K562 (cell line): ENCODE data around the gene CSNK1G1. TPM values are rescaled to one million over a fixed set of nuclear protein-coding genes. Genes with fewer than 3 reads are reported as not detected.

Source experiments
- BACH1 ChIP-seq: fragments of 200-800 bp; sonication (Bioruptor generic); IDR thresholded peaks from 2 replicates; pipeline ENCODE4 v1.6.1; 2016; ENCODE audit warnings: missing genetic modification characterization, missing compliant biosample characterization
- CHD4 ChIP-seq: fragments of 200-600 bp; sonication (generic); IDR thresholded peaks from 3 replicates; pipeline ENCODE4 v1.6.1; 2012; ENCODE audit warnings: low read depth, mild to moderate bottlenecking, mixed read lengths, low read length, inconsistent platforms; ENCODE audit not compliant: insufficient read depth, insufficient replicate concordance, poor library complexity, severe bottlenecking
- GTF2A2 ChIP-seq: IDR thresholded peaks from 2 replicates; pipeline ENCODE4 v1.6.1; 2016; ENCODE audit warnings: mild to moderate bottlenecking, missing genetic modification characterization, missing compliant biosample characterization
- LEF1 ChIP-seq: fragments of 450-650 bp; IDR thresholded peaks from 2 replicates; pipeline ENCODE4 v1.6.1; 2016; ENCODE audit warnings: mild to moderate bottlenecking
- MYBL2 ChIP-seq, 2 experiments: fragments of 450-650 bp in 1 of 2; sonication (generic) in 1 of 2; formaldehyde crosslinking in 1 of 2; IDR thresholded peaks; 2 replicates each; pipeline versions ENCODE4 v1.6.1 to v1.8.1; 2017 to 2022; ENCODE audit warnings: borderline replicate concordance in 1 of 2, inconsistent platforms in 1 of 2, low read depth in 1 of 2, mild to moderate bottlenecking in 1 of 2, missing genetic modification reagents in 1 of 2, moderate library complexity in 1 of 2
- NFIX ChIP-seq: fragments of 250-450 bp; sonication (Bioruptor Pico); IDR thresholded peaks from 2 replicates; pipeline ENCODE4 v1.4.0; 2020; ENCODE audit warnings: low read depth, mild to moderate bottlenecking, moderate library complexity
- POLR2A ChIP-seq: fragments of 450-650 bp; conservative IDR thresholded peaks from 2 replicates; pipeline ENCODE4 v1.6.1; 2016
- PTBP1 ChIP-seq: fragments of 200-400 bp; formaldehyde crosslinking; IDR thresholded peaks from 2 replicates; pipeline ENCODE4 v1.6.1; 2017; ENCODE audit warnings: low read depth, low read length
- RBFOX2 ChIP-seq: fragments of 200-400 bp; formaldehyde crosslinking; IDR thresholded peaks from 2 replicates; pipeline ENCODE4 v1.6.1; 2017; ENCODE audit warnings: low read depth, mild to moderate bottlenecking, low read length, moderate library complexity
- RFX1 ChIP-seq: fragments of 450-650 bp; IDR thresholded peaks from 2 replicates; pipeline ENCODE4 v1.6.1; 2016; ENCODE audit warnings: mild to moderate bottlenecking, moderate library complexity
- SIRT6 ChIP-seq: IDR thresholded peaks from one replicate; pipeline ENCODE4 v1.6.1; 2012; ENCODE audit warnings: low read depth, mild to moderate bottlenecking, control low read depth, inconsistent platforms, low read length, moderate library complexity
- SLC30A9 ChIP-seq: fragments of 250-450 bp; sonication (Bioruptor Pico); IDR thresholded peaks from 2 replicates; pipeline ENCODE4 v1.8.0; 2022; ENCODE audit warnings: mild to moderate bottlenecking, moderate library complexity
- SRSF1 ChIP-seq: fragments of 200-400 bp; formaldehyde crosslinking; IDR thresholded peaks from 2 replicates; pipeline ENCODE4 v1.6.1; 2017; ENCODE audit warnings: mild to moderate bottlenecking, low read depth, low read length, moderate library complexity
- WHSC1 ChIP-seq: IDR thresholded peaks from one replicate; pipeline ENCODE4 v1.6.1; 2012; ENCODE audit warnings: low read length, control low read depth, inconsistent platforms
- ZFP36 ChIP-seq: fragments of 150-350 bp; IDR thresholded peaks from 2 replicates; pipeline ENCODE4 v1.6.1; 2018; ENCODE audit warnings: low read length, low read depth; ENCODE audit not compliant: partially characterized antibody
- ZNF143 ChIP-seq: sonication (generic); formaldehyde crosslinking; IDR thresholded peaks from 2 replicates; pipeline ENCODE4 v1.9.0; 2022; ENCODE audit warnings: mild to moderate bottlenecking, missing genetic modification reagents
- ZNF239 ChIP-seq: fragments of 250-450 bp; sonication (Bioruptor Pico); IDR thresholded peaks from 2 replicates; pipeline ENCODE4 v1.4.0; 2020; ENCODE audit warnings: mild to moderate bottlenecking
- ZNF551 ChIP-seq: fragments of 250-450 bp; sonication (Bioruptor Pico); IDR thresholded peaks from 2 replicates; pipeline ENCODE4 v1.5.0; 2021; ENCODE audit warnings: mild to moderate bottlenecking, moderate library complexity
- ZNF77 ChIP-seq: fragments of 250-450 bp; sonication (Bioruptor Pico); IDR thresholded peaks from 2 replicates; pipeline ENCODE4 v1.5.0; 2020
- polyA plus RNA-seq, 8 experiments: library from polyadenylated mRNA; depleted of rRNA in 4 of 8; stranded (reverse) in 5 of 8; unstranded in 3 of 8; fragments of >200 nt; fragmentation: Nextera tagmentation in 2 of 8; fragmentation: Illumina TruSeq in 1 of 8; extraction: Ambion mirVana in 2 of 8; extraction: Trizol in 1 of 8; gene quantifications; 2 replicates each; pipeline versions ENCODE4 v1.2.1 to v1.2.3, GENCODE V29; 2011 to 2014; ENCODE audit warnings: inconsistent platforms in 1 of 8, missing spikeins in 1 of 8
- total RNA-seq, 7 experiments: library from RNA; depleted of rRNA in 6 of 7; stranded (reverse); fragments of >200 nt in 6 of 7; fragmentation: Illumina TruSeq in 2 of 7; extraction: Trizol in 2 of 7; gene quantifications; 2 replicates each; pipeline versions ENCODE4 v1.2.1 to v1.2.3, GENCODE V29; 2011 to 2021; ENCODE audit warnings: low replicate concordance in 1 of 7
- TF ChIP-seq, protein P1 (sequence below): fragments of 450-650 bp; conservative IDR thresholded peaks from 2 replicates; pipeline ENCODE4 v1.6.1; 2016; ENCODE audit warnings: missing genetic modification characterization, low read depth, mild to moderate bottlenecking, control low read depth, missing compliant biosample characterization
- TF ChIP-seq, protein P2 (sequence below): fragments of 250-450 bp; sonication (Bioruptor Pico); IDR thresholded peaks from 2 replicates; pipeline ENCODE4 v1.6.1; 2021; ENCODE audit warnings: mild to moderate bottlenecking
- TF ChIP-seq, protein P3 (sequence below): sonication (generic); IDR thresholded peaks from 2 replicates; pipeline ENCODE4 v1.6.1; 2016
- TF ChIP-seq, protein P4 (sequence below): fragments of 250-450 bp; sonication (Bioruptor Pico); IDR thresholded peaks from 2 replicates; pipeline ENCODE4 v1.8.0; 2021; ENCODE audit warnings: moderate library complexity, mild to moderate bottlenecking, inconsistent platforms
- TF ChIP-seq, protein P5 (sequence below): fragments of 250-450 bp; sonication (Bioruptor Pico); IDR thresholded peaks from 2 replicates; pipeline ENCODE4 v1.9.0; 2021; ENCODE audit warnings: mild to moderate bottlenecking
- TF ChIP-seq, protein P6 (sequence below), 2 experiments: fragments of 450-650 bp; conservative IDR thresholded peaks; 2 replicates each; pipeline ENCODE4 v1.6.1; 2017; ENCODE audit warnings: mild to moderate bottlenecking in 2 of 2, moderate library complexity in 2 of 2

CSNK1G1 gene
- total and polyA plus RNA-seq, 9 of the 15 experiments (the other 6 are each of a cell fraction or from before 2014, with no cell fraction given), result 4.5 to 18.5 (median 9.5) TPM

DNA sequence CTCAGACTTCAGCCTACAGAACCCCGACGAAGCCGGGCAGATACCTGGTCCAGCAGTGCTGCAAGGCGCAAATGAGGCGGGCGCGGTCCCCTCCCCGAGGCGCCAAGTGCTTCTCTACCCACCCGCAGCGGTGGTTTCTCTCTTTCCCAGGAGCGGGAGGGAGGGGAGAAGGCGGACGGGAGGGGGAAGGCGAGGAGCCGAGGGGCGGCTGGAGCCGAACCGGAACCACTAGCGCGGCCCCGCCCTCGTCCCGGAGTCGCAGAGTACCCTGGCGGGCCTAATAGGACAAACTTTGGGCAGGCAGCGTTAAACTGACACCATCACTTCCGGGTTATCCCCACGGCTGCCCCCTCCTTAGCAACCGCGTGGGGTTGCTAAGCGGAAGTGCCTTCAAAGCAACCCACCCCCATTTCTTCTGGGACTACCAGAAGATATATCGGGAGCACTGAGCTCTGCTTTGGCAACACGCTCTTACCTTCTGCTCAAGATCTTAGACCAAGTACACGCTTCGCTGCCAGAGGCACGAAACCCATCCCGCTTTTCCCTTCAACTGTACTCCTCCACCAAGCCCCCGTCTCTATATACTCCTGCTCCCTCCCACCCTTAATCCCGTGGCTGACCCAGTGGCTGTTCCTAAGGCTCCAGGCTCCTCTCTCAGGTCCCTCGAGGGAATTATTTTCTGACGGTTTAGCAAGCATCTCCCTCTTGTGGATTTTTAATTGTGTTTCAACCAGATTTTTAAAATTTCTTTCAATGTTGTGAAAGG lies at the start of gene CSNK1G1 (continued):
- TF ChIP-seq, protein P1, sequence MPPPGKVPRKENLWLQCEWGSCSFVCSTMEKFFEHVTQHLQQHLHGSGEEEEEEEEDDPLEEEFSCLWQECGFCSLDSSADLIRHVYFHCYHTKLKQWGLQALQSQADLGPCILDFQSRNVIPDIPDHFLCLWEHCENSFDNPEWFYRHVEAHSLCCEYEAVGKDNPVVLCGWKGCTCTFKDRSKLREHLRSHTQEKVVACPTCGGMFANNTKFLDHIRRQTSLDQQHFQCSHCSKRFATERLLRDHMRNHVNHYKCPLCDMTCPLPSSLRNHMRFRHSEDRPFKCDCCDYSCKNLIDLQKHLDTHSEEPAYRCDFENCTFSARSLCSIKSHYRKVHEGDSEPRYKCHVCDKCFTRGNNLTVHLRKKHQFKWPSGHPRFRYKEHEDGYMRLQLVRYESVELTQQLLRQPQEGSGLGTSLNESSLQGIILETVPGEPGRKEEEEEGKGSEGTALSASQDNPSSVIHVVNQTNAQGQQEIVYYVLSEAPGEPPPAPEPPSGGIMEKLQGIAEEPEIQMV (tag), result no peak
- TF ChIP-seq SLC30A9 (CRISPR knock-in tag) (no peak), LEF1 (peak; percentile 47; the same call in 1 of the 2 replicates), BACH1 (no peak), RFX1 (peak; percentile 99), ZNF239 (no peak), PTBP1 (no peak), ZNF551 (CRISPR knock-in tag) (no peak), ZNF143 (CRISPR knock-in tag) (0 out of 2 replicates have a peak, but pooled peaks have one; percentile 37), ZFP36 (no peak), WHSC1 (no peak), NFIX (CRISPR knock-in tag) (no peak), MYBL2 (IDR thresholded peaks at IDR 0.05; ENCODE audit: low read depth) (no peak), MYBL2 (CRISPR knock-in tag; IDR thresholded peaks at IDR 0.05; ENCODE audit: borderline replicate concordance) (no peak), RBFOX2 (peak; percentile 77), CHD4 (no peak), SRSF1 (no peak), SIRT6 (no peak), POLR2A (peak; percentile 74), GTF2A2 (tag) (no peak), ZNF77 (CRISPR knock-in tag) (no peak)
- TF ChIP-seq, protein P2, sequence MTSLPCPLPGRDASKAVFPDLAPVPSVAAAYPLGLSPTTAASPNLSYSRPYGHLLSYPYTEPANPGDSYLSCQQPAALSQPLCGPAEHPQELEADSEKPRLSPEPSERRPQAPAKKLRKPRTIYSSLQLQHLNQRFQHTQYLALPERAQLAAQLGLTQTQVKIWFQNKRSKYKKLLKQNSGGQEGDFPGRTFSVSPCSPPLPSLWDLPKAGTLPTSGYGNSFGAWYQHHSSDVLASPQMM (CRISPR knock-in tag), result no peak
- TF ChIP-seq, protein P3, sequence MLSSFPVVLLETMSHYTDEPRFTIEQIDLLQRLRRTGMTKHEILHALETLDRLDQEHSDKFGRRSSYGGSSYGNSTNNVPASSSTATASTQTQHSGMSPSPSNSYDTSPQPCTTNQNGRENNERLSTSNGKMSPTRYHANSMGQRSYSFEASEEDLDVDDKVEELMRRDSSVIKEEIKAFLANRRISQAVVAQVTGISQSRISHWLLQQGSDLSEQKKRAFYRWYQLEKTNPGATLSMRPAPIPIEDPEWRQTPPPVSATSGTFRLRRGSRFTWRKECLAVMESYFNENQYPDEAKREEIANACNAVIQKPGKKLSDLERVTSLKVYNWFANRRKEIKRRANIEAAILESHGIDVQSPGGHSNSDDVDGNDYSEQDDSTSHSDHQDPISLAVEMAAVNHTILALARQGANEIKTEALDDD, result no peak
- TF ChIP-seq, protein P4, sequence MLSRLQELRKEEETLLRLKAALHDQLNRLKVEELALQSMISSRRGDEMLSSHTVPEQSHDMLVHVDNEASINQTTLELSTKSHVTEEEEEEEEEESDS (CRISPR knock-in tag), result no peak
- TF ChIP-seq, protein P5, sequence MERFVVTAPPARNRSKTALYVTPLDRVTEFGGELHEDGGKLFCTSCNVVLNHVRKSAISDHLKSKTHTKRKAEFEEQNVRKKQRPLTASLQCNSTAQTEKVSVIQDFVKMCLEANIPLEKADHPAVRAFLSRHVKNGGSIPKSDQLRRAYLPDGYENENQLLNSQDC (CRISPR knock-in tag), result no peak
- TF ChIP-seq, protein P6, sequence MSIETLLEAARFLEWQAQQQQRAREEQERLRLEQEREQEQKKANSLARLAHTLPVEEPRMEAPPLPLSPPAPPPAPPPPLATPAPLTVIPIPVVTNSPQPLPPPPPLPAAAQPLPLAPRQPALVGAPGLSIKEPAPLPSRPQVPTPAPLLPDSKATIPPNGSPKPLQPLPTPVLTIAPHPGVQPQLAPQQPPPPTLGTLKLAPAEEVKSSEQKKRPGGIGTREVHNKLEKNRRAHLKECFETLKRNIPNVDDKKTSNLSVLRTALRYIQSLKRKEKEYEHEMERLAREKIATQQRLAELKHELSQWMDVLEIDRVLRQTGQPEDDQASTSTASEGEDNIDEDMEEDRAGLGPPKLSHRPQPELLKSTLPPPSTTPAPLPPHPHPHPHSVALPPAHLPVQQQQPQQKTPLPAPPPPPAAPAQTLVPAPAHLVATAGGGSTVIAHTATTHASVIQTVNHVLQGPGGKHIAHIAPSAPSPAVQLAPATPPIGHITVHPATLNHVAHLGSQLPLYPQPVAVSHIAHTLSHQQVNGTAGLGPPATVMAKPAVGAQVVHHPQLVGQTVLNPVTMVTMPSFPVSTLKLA (conservative IDR thresholded peaks at IDR 0.05), result peak; percentile 79 to 94
